ENCODE data around the gene ZMIZ1.
A peak's percentile ranks its signal among the peaks of the same experiment; 100 is the strongest.

Gene ZMIZ1

DNA sequence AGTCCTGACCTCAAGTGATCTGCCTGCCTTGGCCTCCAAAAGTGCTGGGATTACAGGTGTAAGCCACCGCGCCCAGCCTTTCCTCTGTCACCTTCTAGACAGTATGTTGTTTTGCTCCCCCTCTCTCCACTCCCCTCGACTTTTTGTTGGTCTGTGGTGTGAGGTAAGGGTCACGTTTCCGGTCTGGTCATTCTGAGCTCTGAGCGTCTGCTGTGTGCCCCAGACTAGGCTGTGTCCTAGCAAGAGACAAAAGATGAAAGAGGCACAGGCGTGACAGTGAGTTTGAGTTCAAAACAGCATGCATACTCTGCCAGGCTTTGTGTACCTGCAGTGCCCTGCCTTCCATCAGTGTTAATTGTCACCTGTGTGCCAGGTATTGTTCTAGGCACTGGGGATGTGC lies 191.1 kb downstream of the ZMIZ1 start:
- H3K4me2 ChIP-seq: no peak overlapping the region
- H3K36me3 ChIP-seq: peaks cover 97% of the 10 kb centered on the region
- H3K9me3 ChIP-seq: no peaks in the 10 kb centered on the region
- no peak overlapping the region for H3K9ac ChIP-seq
- TF ChIP-seq Cebpa-rat (IDR thresholded peaks at IDR 0.05): no peak
- H4K20me1 ChIP-seq: peaks cover 100% of the 10 kb centered on the region
- H3K4me1 ChIP-seq: peaks cover 68% of the 10 kb centered on the region
- no peaks in the 10 kb centered on the region for H3K27me3 ChIP-seq
- H3K4me3 ChIP-seq: no peak overlapping the region
- no peak overlapping the region for H3K27ac ChIP-seq

DNA sequence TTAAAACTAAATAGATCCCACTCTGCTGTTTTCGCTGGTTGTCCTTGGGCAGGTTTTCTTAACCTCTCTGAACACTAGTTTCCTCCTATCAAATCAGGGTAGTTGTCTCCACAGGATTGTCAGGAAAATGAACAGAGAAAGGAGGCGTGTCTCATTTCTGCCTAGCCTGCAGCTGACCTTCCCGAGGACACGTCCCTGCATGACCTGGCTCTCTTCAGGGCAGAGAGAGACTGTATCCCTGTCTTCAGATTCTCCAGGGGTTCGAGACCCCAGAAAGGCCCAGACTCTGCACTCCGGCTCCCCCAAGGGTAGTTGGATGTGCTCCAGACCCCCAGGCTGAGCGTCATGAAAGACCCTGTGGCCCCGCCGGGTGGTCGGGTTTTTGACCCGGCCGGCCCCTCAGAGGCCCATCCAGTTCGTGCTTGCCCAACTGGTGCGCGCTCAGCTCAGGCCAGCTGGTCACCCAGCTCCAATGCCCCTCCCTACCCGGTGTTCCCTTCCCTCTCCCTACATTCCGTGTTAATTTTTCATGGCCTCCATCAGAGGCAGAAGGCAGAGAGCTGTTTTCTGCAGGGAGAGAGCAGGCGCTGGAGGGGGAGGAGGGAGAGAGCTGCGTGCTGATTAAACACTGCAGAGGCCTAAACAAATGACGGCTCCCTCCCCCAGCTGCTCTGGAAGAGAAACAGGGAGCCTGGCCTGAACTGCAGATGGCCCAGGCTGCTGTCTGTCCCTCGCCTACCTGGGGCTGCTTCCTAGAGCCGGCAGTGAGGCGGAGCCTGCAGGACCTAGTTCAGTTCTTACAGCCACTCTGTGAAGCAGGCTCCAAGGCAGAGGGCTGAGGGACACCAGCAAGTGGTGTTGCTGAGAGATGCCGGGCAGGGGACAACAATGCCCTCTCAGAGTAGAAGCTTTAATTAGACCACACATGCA lies 192.3 kb downstream of the ZMIZ1 start:
- H3K27ac ChIP-seq: no peak overlapping the region
- no peak overlapping the region for H3K9ac ChIP-seq
- H3K4me1 ChIP-seq: peaks cover 75% of the 10 kb centered on the region

DNA sequence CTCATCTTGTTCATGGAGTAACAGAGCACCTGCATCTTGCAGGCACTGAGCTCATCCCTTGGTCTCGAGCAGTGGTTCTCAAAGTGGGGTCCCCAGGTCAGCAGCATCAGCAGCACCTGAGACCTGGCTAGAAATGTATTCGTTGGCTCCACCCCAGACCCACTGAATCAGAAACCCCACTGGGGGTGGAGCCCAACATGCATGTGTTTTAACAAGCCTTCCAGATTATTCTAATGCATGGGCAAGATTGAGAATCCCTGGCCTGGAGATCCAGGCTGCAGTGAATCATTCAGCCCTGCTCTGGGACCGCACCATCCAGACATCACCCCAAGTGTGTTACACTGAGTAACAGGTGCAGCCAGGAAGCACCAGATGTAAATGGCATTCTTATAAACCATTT lies 193.4 kb downstream of the ZMIZ1 start:
- H3K4me1 ChIP-seq: peaks cover 85% of the 10 kb centered on the region
- H3K9ac ChIP-seq: no peak overlapping the region
- H3K36me3 ChIP-seq: peaks cover 76% of the 10 kb centered on the region
- H3K4me3 ChIP-seq: no peak overlapping the region
- peaks cover 100% of the 10 kb centered on the region for H4K20me1 ChIP-seq
- no peaks in the 10 kb centered on the region for H3K9me3 ChIP-seq
- peak overlapping the region; percentile 7; the same call in 1 of the 2 replicates for H3K4me2 ChIP-seq
- no peaks in the 10 kb centered on the region for H3K27me3 ChIP-seq
- TF ChIP-seq Cebpa-rat (IDR thresholded peaks at IDR 0.05): no peak
- no peak overlapping the region for H3K27ac ChIP-seq

More for the DNA sequence above, 192.3 kb downstream of the ZMIZ1 start:
- TF ChIP-seq Cebpa-rat (IDR thresholded peaks at IDR 0.05): no peak
- Histone ChIP-seq H3K4me2 (0 out of 2 replicates have a peak overlapping the region, but pooled peaks have one; percentile 7), H3K4me3 (no peak overlapping the region), H3K36me3 (peaks cover 86% of the 10 kb centered on the region), H3K9me3 (no peaks in the 10 kb centered on the region), H3K27me3 (no peaks in the 10 kb centered on the region), H4K20me1 (peaks cover 100% of the 10 kb centered on the region)

DNA sequence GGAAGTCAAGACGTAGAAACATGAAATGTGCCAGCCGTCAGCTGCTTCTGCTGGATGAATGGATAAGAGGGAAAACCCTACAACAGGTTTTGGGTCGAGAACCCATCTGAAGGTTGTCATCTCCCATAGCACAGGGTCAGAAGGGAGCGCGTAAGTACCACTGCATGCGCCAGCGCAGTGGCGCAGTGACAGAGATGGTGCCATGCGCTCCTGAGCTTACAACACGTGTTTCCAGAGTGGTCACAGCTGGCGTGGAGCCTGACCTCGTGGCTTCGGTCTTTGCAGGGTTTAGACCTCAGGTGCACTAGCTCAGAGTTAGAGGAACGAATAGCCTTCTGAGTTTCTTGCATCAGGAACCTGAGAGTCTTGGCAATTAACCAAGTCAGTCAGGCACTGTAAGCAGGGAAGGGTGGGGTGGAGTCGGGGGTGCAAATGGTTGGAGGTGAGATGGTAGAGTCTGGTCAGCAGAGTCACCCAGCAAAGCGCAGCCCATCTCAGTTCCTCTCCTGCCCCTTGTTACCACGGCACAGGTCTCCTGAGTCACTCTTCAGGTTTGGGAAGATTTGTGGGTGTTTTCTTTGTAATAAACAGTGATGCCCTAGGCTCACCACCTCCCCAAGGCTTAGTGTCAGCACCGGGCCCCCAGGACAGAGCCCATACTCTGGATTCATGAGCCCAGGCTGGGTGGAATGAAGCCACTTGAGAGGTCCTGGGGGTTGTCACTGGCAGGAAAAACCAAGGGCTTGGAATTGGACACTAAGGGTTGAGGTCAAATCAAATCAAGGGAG lies 194.4 kb downstream of the ZMIZ1 start:
- Histone ChIP-seq H4K20me1 (peaks cover 100% of the 10 kb centered on the region), H3K4me1 (peaks cover 91% of the 10 kb centered on the region), H3K9me3 (no peaks in the 10 kb centered on the region), H3K9ac (no peak overlapping the region), H3K36me3 (peaks cover 70% of the 10 kb centered on the region), H3K4me2 (peak overlapping the region; percentile 85), H3K27ac (no peak overlapping the region), H3K27me3 (no peaks in the 10 kb centered on the region), H3K4me3 (no peak overlapping the region)
- no peak for TF ChIP-seq Cebpa-rat (IDR thresholded peaks at IDR 0.05)

DNA sequence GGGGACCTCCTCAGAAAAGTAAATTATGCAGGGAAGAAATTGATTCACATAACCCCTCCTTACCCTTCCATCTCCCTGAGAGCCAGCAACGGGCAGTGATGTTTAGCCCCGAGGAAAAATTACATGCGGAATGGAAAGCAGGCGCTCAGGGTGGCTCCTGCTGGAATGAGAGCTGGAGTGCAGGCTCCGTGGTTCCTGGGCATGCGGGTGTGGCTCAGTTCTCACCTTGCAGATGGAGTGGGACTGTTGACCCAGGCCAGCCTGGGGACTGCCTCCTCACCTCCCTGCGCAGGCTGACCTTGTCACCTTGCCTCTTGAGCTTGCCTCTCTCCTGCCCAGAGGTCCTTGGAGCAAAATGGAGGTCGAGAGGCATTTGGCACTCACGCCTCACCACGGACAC lies 195.2 kb downstream of the ZMIZ1 start:
- H3K4me1 ChIP-seq: peaks cover 94% of the 10 kb centered on the region
- peaks cover 100% of the 10 kb centered on the region for H4K20me1 ChIP-seq
- H3K4me2 ChIP-seq: peak overlapping the region; percentile 85
- H3K9ac ChIP-seq: 0 out of 2 replicates have a peak overlapping the region, but pooled peaks have one; percentile 11
- no peak overlapping the region for H3K27ac ChIP-seq
- no peak overlapping the region for H3K4me3 ChIP-seq
- no peaks in the 10 kb centered on the region for H3K27me3 ChIP-seq
- H3K9me3 ChIP-seq: no peaks in the 10 kb centered on the region
- H3K36me3 ChIP-seq: peaks cover 63% of the 10 kb centered on the region
- no peak for TF ChIP-seq Cebpa-rat (IDR thresholded peaks at IDR 0.05)

DNA sequence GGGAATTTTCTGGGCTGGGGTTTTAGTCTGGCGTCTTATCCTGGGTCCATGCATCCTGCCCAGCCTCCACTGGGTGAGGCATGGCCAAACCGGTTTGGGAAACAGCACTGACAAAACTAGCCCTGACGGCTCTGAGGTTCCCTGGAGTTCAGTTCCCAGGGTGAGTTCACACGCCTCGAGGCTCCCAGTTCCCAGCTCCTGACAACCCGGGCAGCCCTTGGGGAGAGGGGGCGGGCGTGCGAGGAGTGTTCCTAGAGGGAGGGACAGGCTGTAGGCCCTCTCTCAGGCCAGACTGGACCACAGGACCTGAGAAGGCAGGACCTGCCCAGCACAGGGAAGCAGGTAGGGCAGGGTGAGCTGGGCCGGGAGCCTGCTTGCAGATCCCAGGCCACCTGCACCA lies 196.2 kb downstream of the ZMIZ1 start:
- H3K27me3 ChIP-seq: no peaks in the 10 kb centered on the region
- H3K4me1 ChIP-seq: peaks cover 94% of the 10 kb centered on the region
- H4K20me1 ChIP-seq: peaks cover 100% of the 10 kb centered on the region
- peaks cover 53% of the 10 kb centered on the region for H3K36me3 ChIP-seq
- H3K9me3 ChIP-seq: no peaks in the 10 kb centered on the region
- no peak overlapping the region for H3K4me3 ChIP-seq
- peak overlapping the region; percentile 71 for H3K27ac ChIP-seq
- H3K9ac ChIP-seq: peak overlapping the region; percentile 44; the same call in 1 of the 2 replicates
- peak overlapping the region; percentile 85 for H3K4me2 ChIP-seq
- no peak for TF ChIP-seq Cebpa-rat (IDR thresholded peaks at IDR 0.05)

DNA sequence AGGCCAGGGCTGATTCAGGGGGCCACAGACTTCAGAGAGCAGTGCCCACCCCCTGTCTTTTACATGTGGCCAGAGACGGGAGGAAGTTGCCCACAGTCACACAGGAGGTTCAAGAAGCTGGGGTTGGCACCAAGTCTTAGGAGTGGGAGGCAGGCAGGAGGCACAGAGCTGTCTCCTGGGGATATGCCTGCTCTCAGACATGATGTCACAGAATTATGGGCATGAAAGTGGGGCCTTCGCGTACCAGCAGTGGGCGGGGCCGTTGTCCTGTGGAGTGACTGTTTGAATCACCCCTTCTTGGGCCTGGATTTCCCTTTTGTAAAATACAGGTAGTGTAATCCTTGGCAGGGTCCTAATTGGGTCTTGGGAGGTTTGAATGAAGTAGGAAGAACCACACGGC lies 197.3 kb downstream of the ZMIZ1 start:
- Histone ChIP-seq H3K4me2 (peak overlapping the region; percentile 85), H3K27ac (peak overlapping the region; percentile 71), H3K4me3 (peak overlapping the region; percentile 40), H3K9ac (peak overlapping the region; percentile 62), H3K27me3 (no peaks in the 10 kb centered on the region), H3K4me1 (peaks cover 100% of the 10 kb centered on the region), H3K36me3 (peaks cover 43% of the 10 kb centered on the region), H3K9me3 (no peaks in the 10 kb centered on the region), H4K20me1 (peaks cover 100% of the 10 kb centered on the region)
- TF ChIP-seq Cebpa-rat (IDR thresholded peaks at IDR 0.05): no peak

DNA sequence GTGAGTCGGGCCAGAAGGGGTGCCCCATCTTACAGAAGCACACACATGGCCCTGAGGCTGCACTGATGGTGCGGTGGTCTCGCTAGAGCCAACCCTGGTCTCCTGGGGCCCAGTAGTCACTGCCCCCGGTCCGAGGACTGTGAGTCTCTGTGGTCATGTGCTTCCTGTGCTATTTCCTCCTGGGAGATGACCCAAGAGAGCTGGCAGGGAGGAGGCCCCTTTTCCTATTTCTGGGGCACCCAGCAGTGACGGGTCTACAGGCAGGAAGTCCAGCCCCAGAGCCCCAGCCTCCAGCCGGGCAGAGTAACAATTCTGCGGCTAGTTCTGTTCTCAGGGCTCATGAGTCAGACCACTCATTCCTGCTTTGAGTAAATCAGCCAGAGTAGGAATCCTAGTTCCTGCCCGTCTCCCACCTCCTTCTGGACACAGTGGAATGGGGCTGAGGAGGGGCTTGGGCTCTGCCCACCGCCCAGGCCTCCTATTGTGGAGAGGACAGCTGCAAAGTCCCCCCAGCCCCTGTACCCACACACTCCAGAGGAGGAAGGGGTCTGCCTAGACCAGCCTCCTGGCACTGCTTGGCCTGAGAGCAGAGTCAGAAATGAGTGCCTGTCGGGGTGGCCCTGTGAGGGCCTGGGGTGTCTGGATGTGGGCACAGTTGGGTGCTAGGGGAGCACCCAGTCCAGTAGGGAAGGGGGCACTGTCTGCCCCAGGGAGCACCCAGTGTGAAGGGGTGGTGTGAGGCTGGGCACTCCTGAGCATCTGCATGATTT lies 198.0 kb downstream of the ZMIZ1 start:
- H3K27ac ChIP-seq: peak overlapping the region; percentile 71
- no peaks in the 10 kb centered on the region for H3K27me3 ChIP-seq
- peaks cover 100% of the 10 kb centered on the region for H3K4me1 ChIP-seq
- no peak for TF ChIP-seq Cebpa-rat (IDR thresholded peaks at IDR 0.05)
- peaks cover 43% of the 10 kb centered on the region for H3K36me3 ChIP-seq
- no peaks in the 10 kb centered on the region for H3K9me3 ChIP-seq
- H3K9ac ChIP-seq: peak overlapping the region; percentile 62
- peak overlapping the region; percentile 85 for H3K4me2 ChIP-seq
- H4K20me1 ChIP-seq: peaks cover 100% of the 10 kb centered on the region
- H3K4me3 ChIP-seq: peak overlapping the region; percentile 40

DNA sequence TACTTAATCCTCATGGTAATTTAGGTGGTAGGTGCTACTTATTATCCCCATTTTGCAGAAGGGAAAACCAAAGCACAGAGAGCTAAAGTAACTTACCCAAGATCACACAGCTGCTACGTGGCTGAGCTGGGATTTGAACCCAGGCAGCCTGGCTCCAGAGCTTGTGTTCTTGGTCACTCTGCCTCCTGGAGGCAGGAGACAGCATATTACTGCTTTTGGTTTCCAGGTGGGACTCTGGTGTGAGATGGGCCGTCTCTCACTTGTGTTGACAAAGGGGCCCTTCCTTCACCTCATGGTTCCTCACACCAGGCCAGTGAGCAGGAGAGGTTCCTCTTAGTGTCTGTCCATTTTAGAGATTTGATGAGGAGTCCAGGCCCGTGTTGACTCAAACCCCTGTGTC lies 198.7 kb downstream of the ZMIZ1 start:
- no peaks in the 10 kb centered on the region for H3K9me3 ChIP-seq
- H3K36me3 ChIP-seq: peaks cover 43% of the 10 kb centered on the region
- peaks cover 100% of the 10 kb centered on the region for H4K20me1 ChIP-seq
- peaks cover 100% of the 10 kb centered on the region for H3K4me1 ChIP-seq
- no peak for TF ChIP-seq Cebpa-rat (IDR thresholded peaks at IDR 0.05)
- H3K4me2 ChIP-seq: peak overlapping the region; percentile 85
- peak overlapping the region; percentile 71 for H3K27ac ChIP-seq
- no peak overlapping the region for H3K4me3 ChIP-seq
- no peaks in the 10 kb centered on the region for H3K27me3 ChIP-seq
- H3K9ac ChIP-seq: 0 out of 2 replicates have a peak overlapping the region, but pooled peaks have one; percentile 36

Measured in BLaER1 (cell line).